ENCODE results near the gene CNTNAP4. TPM values are rescaled to one million over a fixed set of nuclear protein-coding genes. Genes with fewer than 3 reads are reported as not detected.

CNTNAP4 gene
- polyA plus RNA-seq, 1 of the 3 experiments (the other 2 are of a cell fraction): not detected

DNA sequence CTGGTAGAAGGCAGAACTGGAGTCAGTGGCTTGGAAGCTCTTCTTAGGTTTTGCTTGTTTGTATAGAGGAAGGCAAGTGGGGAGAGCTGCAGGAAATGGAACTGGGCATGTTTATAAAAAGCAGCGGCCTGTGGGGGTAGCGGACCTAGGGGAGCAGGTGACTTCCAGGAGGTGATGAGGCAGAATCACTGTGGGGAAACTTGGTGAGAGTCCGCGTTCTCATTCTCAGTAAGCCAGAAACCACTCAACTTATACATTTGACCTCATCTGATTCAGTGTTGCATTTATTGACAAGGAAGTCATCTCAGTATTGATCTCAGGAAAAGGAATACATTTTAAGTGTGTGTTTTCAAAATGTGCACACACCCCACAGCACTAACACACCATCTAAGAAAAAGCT, 299.8 kb downstream of the CNTNAP4 start:
- ChIA-PET POLR2A (no interaction called here), CTCF (no interaction called here)
- Histone ChIP-seq H4K20me1 (ENCODE audit: insufficient read depth) (no peaks in the 10 kb centered on the region), H3K4me2 (no peak overlapping the region), H3K4me1 (ENCODE audit: control insufficient read depth in 1 of 2, insufficient read depth in 2 of 2, low read depth in 1 of 2, low read length in 1 of 2) (no peaks in the 10 kb centered on the region), H3K4me3 (ENCODE audit: low read depth in 2 of 2, low read length in 1 of 2) (no peak overlapping the region), H3F3A (replicated peaks; ENCODE audit: insufficient read depth) (no peaks in the 10 kb centered on the region), H3K27me3 (ENCODE audit: insufficient read depth) (no peaks in the 10 kb centered on the region), H3K27ac (ENCODE audit: low read depth in 2 of 2, low read length in 1 of 2) (no peak overlapping the region), H3K9ac (no peak overlapping the region), H2AFZ (ENCODE audit: low read depth) (no peak overlapping the region), H3K36me3 (replicated peaks in 1 of 2; ENCODE audit: control insufficient read depth in 1 of 2, insufficient read depth in 2 of 2, low read length in 1 of 2) (no peaks in the 10 kb centered on the region), H3K9me3 (no peaks in the 10 kb centered on the region), H3K9me2 (no peaks in the 10 kb centered on the region), H3K79me2 (ENCODE audit: insufficient read depth) (no peaks in the 10 kb centered on the region)
- DNase-seq: no peak
- 75% methylated on average over 4 of the region's 4 CpGs for WGBS (ENCODE audit: low lambda C conversion rate)
- TF ChIP-seq RXRA (IDR thresholded peaks at IDR 0.05; ENCODE audit: borderline replicate concordance, low read depth) (no peak), RCOR1 (IDR thresholded peaks at IDR 0.05; ENCODE audit: low read length) (no peak), SMC3 (IDR thresholded peaks at IDR 0.05; ENCODE audit: low read depth, low read length) (no peak), TCF12 (IDR thresholded peaks at IDR 0.05) (no peak), NRF1 (IDR thresholded peaks at IDR 0.05; ENCODE audit: low read depth, low read length) (no peak), MXI1 (IDR thresholded peaks at IDR 0.05; ENCODE audit: low read depth, low read length) (no peak), RFX5 (IDR thresholded peaks at IDR 0.05; ENCODE audit: low read length) (no peak), MEF2A (IDR thresholded peaks at IDR 0.05; ENCODE audit: borderline replicate concordance, low read depth) (no peak), SIN3A (IDR thresholded peaks at IDR 0.05; ENCODE audit: borderline replicate concordance, low read depth, low read length) (no peak), ELF1 (IDR thresholded peaks at IDR 0.05) (no peak), FOXJ3 (CRISPR knock-in tag; IDR thresholded peaks at IDR 0.05) (no peak), EZH2phosphoT487 (IDR thresholded peaks at IDR 0.05; ENCODE audit: borderline replicate concordance, low read depth) (no peak), POLR2AphosphoS5 (IDR thresholded peaks at IDR 0.05; ENCODE audit: low read depth, low read length) (no peak), CHD2 (IDR thresholded peaks at IDR 0.05; ENCODE audit: low read length, partially characterized antibody) (no peak), FOSL2 (IDR thresholded peaks at IDR 0.05; ENCODE audit: borderline replicate concordance, low read depth) (no peak)
- TF ChIP-seq, protein P1, sequence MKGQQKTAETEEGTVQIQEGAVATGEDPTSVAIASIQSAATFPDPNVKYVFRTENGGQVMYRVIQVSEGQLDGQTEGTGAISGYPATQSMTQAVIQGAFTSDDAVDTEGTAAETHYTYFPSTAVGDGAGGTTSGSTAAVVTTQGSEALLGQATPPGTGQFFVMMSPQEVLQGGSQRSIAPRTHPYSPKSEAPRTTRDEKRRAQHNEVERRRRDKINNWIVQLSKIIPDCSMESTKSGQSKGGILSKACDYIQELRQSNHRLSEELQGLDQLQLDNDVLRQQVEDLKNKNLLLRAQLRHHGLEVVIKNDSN (IDR thresholded peaks at IDR 0.05; ENCODE audit: borderline replicate concordance, low read depth): no peak
- TF ChIP-seq, protein P2, sequence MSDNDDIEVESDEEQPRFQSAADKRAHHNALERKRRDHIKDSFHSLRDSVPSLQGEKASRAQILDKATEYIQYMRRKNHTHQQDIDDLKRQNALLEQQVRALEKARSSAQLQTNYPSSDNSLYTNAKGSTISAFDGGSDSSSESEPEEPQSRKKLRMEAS (IDR thresholded peaks at IDR 0.05; ENCODE audit: low read depth): no peak
- TF ChIP-seq, protein P3, sequence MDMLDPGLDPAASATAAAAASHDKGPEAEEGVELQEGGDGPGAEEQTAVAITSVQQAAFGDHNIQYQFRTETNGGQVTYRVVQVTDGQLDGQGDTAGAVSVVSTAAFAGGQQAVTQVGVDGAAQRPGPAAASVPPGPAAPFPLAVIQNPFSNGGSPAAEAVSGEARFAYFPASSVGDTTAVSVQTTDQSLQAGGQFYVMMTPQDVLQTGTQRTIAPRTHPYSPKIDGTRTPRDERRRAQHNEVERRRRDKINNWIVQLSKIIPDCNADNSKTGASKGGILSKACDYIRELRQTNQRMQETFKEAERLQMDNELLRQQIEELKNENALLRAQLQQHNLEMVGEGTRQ (IDR thresholded peaks at IDR 0.05; ENCODE audit: borderline replicate concordance, low read depth, low read length): no peak

Data from SK-N-SH (cell line).